Liver (tissue), 9 donors: Measurements from ENCODE around the gene TMX2. TPM values are rescaled to one million over a fixed set of nuclear protein-coding genes. Genes with fewer than 3 reads are reported as not detected.

Experiments
- DNase-seq: peaks from one replicate; pipeline ENCODE4 v3.0.0-alpha.2; 2017; ENCODE audit warnings: low spot score
- H3K27ac ChIP-seq, 2 donors: one replicate each; pipeline ENCODE4 v1.7.0; 2013; ENCODE audit warnings: inconsistent platforms in 2 of 2, low read length in 2 of 2, control low read depth in 1 of 2, low read depth in 1 of 2, mild to moderate bottlenecking in 1 of 2
- H3K27me3 ChIP-seq, 4 donors: one replicate each; pipeline versions ENCODE4 v1.6.1 to v1.7.0; 2013; ENCODE audit warnings: low read length in 3 of 4, inconsistent platforms in 1 of 4, mild to moderate bottlenecking in 1 of 4, moderate library complexity in 1 of 4; ENCODE audit not compliant: control insufficient read depth in 4 of 4, insufficient read depth in 4 of 4
- H3K36me3 ChIP-seq, 4 donors: one replicate each; pipeline versions ENCODE4 v1.6.1 to v1.7.0; 2013; ENCODE audit warnings: low read length in 3 of 4, mild to moderate bottlenecking in 3 of 4, low read depth in 1 of 4, moderate library complexity in 1 of 4; ENCODE audit not compliant: control insufficient read depth in 4 of 4, insufficient read depth in 3 of 4
- H3K4me1 ChIP-seq, 4 donors: one replicate each; pipeline versions ENCODE4 v1.6.1 to v1.7.0; 2013; ENCODE audit warnings: low read length in 3 of 4, mild to moderate bottlenecking in 3 of 4, moderate library complexity in 1 of 4; ENCODE audit not compliant: control insufficient read depth in 4 of 4, insufficient read depth in 4 of 4
- H3K4me3 ChIP-seq, 3 donors: one replicate each; pipeline versions ENCODE4 v1.6.1 to v1.7.0; 2013; ENCODE audit warnings: low read length in 3 of 3, control low read depth in 1 of 3, low read depth in 1 of 3, mild to moderate bottlenecking in 1 of 3
- H3K9ac ChIP-seq, 2 donors: one replicate each; pipeline ENCODE4 v1.7.0; 2013; ENCODE audit warnings: low read length in 2 of 2, mild to moderate bottlenecking in 2 of 2, moderate library complexity in 2 of 2, control low read depth in 1 of 2, low read depth in 1 of 2
- H3K9me3 ChIP-seq, 4 donors: one replicate each; pipeline versions ENCODE4 v1.6.1 to v1.7.0; 2013; ENCODE audit warnings: low read length in 3 of 4; ENCODE audit not compliant: control insufficient read depth in 4 of 4
- ATF3 ChIP-seq: IDR thresholded peaks from 2 replicates; pipeline ENCODE4 v1.6.1; 2016; ENCODE audit warnings: antibody characterized with exemption
- CTCF ChIP-seq: fragments of 150-350 bp; IDR thresholded peaks from 2 replicates; pipeline ENCODE4 v1.5.1; 2017; ENCODE audit warnings: improper control_type of control experiment, low read depth, low read length; ENCODE audit not compliant: missing input control
- EGR1 ChIP-seq, 2 donors: IDR thresholded peaks; 2 replicates each; pipeline ENCODE4 v1.6.1; 2016 to 2018; ENCODE audit warnings: antibody characterized with exemption in 2 of 2, low read depth in 2 of 2
- FOXA1 ChIP-seq: IDR thresholded peaks from 2 replicates; pipeline ENCODE4 v1.6.1; 2016; ENCODE audit warnings: antibody characterized with exemption
- FOXA2 ChIP-seq: IDR thresholded peaks from 2 replicates; pipeline ENCODE4 v1.6.1; 2016; ENCODE audit warnings: antibody characterized with exemption
- GABPA ChIP-seq, 2 donors: IDR thresholded peaks in 1 of 2; conservative IDR thresholded peaks in 1 of 2; 2 replicates each; pipeline ENCODE4 v1.6.1; 2016; ENCODE audit warnings: antibody characterized with exemption in 2 of 2, mild to moderate bottlenecking in 1 of 2, moderate library complexity in 1 of 2
- HNF4A ChIP-seq, 2 donors: conservative IDR thresholded peaks; 2 replicates each; pipeline ENCODE4 v1.6.1; 2016; ENCODE audit warnings: antibody characterized with exemption in 2 of 2, mild to moderate bottlenecking in 2 of 2
- HNF4G ChIP-seq: IDR thresholded peaks from 2 replicates; pipeline ENCODE4 v1.6.1; 2016; ENCODE audit warnings: antibody characterized with exemption
- JUND ChIP-seq, 2 donors: IDR thresholded peaks; 2 replicates each; pipeline ENCODE4 v1.6.1; 2016; ENCODE audit warnings: antibody characterized with exemption in 2 of 2
- MAX ChIP-seq: IDR thresholded peaks from 2 replicates; pipeline ENCODE4 v1.6.1; 2016; ENCODE audit warnings: antibody characterized with exemption
- NR2F2 ChIP-seq: IDR thresholded peaks from 2 replicates; pipeline ENCODE4 v1.6.1; 2016; ENCODE audit warnings: antibody characterized with exemption
- RAD21 ChIP-seq, 2 donors: IDR thresholded peaks; 2 replicates each; pipeline ENCODE4 v1.6.1; 2016; ENCODE audit warnings: antibody characterized with exemption in 2 of 2, mild to moderate bottlenecking in 2 of 2
- REST ChIP-seq: IDR thresholded peaks from 2 replicates; pipeline ENCODE4 v1.6.1; 2016; ENCODE audit warnings: antibody characterized with exemption, mild to moderate bottlenecking
- RXRA ChIP-seq, 2 donors: IDR thresholded peaks; 2 replicates each; pipeline ENCODE4 v1.6.1; 2017 to 2018; ENCODE audit warnings: antibody characterized with exemption in 2 of 2, mild to moderate bottlenecking in 1 of 2
- SP1 ChIP-seq: IDR thresholded peaks from 2 replicates; pipeline ENCODE4 v1.6.1; 2018; ENCODE audit warnings: antibody characterized with exemption, mild to moderate bottlenecking
- TAF1 ChIP-seq: conservative IDR thresholded peaks from 2 replicates; pipeline ENCODE4 v1.6.1; 2016; ENCODE audit warnings: antibody characterized with exemption, mild to moderate bottlenecking
- YY1 ChIP-seq: IDR thresholded peaks from 2 replicates; pipeline ENCODE4 v1.6.1; 2016; ENCODE audit warnings: antibody characterized with exemption, mild to moderate bottlenecking
- ZBTB33 ChIP-seq: IDR thresholded peaks from 2 replicates; pipeline ENCODE4 v1.6.1; 2016; ENCODE audit warnings: antibody characterized with exemption
- WGBS: extraction: QIAGEN DNeasy Blood & Tissue Kit; methylation state at CpG from one replicate; pipeline ENCODE4 v1.1.7; 2013; 5-methylcytosine and 5-hydroxymethylcytosine counted together
- polyA plus RNA-seq, 2 donors: library from polyadenylated mRNA; stranded (reverse) in 1 of 2; unstranded in 1 of 2; fragments of 200-250 nt in 1 of 2; fragments of >200 nt in 1 of 2; fragmentation: Nextera tagmentation in 1 of 2; extraction: Ambion mirVana in 1 of 2; gene quantifications; one replicate each; pipeline versions ENCODE4 v1.2.1 to v1.2.3, GENCODE V29; 2013 to 2015
- total RNA-seq, 2 donors: library from RNA; depleted of rRNA; stranded (reverse); fragments of >200 nt; gene quantifications; one replicate each; pipeline ENCODE4 v1.2.3, GENCODE V29; 2014
- donor health status: healthy.
- donor health status: healthy.
- donor health status: healthy.
- donor health status: healthy.
- donor health status: healthy.

The TMX2 gene
- total and polyA plus RNA-seq, 4 donors: 43.3 to 70.9 (median 59.1) TPM

GRCh38 chr11:57776577-57777210 is 64.3 kb downstream of the TMX2 start:
- Histone ChIP-seq H3K4me1 (peaks cover 17 to 83% (median 71%) of the 10 kb centered on the region in 4 donors), H3K9ac (no peak overlapping the region), H3K27me3 (no peaks in the 10 kb centered on the region), H3K9me3 (no peaks in the 10 kb centered on the region), H3K4me3 (no peak overlapping the region), H3K27ac (peak overlapping the region; percentile 86 to 87), H3K36me3 (no peaks in the 10 kb centered on the region)
- DNase-seq: no peak
- 58% methylated on average over 2 of the region's 2 CpGs for WGBS
- no peak for TF ChIP-seq RXRA (IDR thresholded peaks at IDR 0.05)
- no peak for TF ChIP-seq TAF1
- no peak for TF ChIP-seq HNF4A (conservative IDR thresholded peaks at IDR 0.05)
- TF ChIP-seq SP1: no peak
- no peak for TF ChIP-seq NR2F2
- no peak for TF ChIP-seq YY1
- no peak for TF ChIP-seq MAX
- no peak for TF ChIP-seq JUND (IDR thresholded peaks at IDR 0.05)
- TF ChIP-seq CTCF: no peak
- no peak for TF ChIP-seq RAD21 (IDR thresholded peaks at IDR 0.05)

- H3K9me3 ChIP-seq: no peaks in the 10 kb centered on the region
- peak overlapping the region in 2 of 3 donors; percentile 33 to 43 for H3K4me3 ChIP-seq
- no peaks in the 10 kb centered on the region for H3K36me3 ChIP-seq
- no peak for DNase-seq
- peaks cover 14 to 74% (median 64%) of the 10 kb centered on the region in 4 donors for H3K4me1 ChIP-seq
- 14% methylated on average over 3 of the region's 3 CpGs for WGBS
- TF ChIP-seq NR2F2 (no peak), MAX (peak; percentile 38), CTCF (no peak), SP1 (peak; percentile 69), TAF1 (no peak), REST (peak; percentile 15), GABPA (IDR thresholded peaks at IDR 0.05 in 1 of 2, conservative IDR thresholded peaks at IDR 0.05 in 1 of 2) (no peak), FOXA1 (no peak), ZBTB33 (no peak), HNF4G (peak; percentile 72), EGR1 (IDR thresholded peaks at IDR 0.05; ENCODE audit: low read depth in 2 of 2) (peak in 1 of 2 donors; percentile 9), RAD21 (IDR thresholded peaks at IDR 0.05) (peak in 1 of 2 donors; percentile 19), FOXA2 (no peak), HNF4A (conservative IDR thresholded peaks at IDR 0.05) (peak; percentile 87), ATF3 (no peak), JUND (IDR thresholded peaks at IDR 0.05) (peak; percentile 19 to 33), RXRA (IDR thresholded peaks at IDR 0.05) (peak in 1 of 2 donors; percentile 43), YY1 (peak; percentile 40)
- H3K27me3 ChIP-seq: no peaks in the 10 kb centered on the region
- H3K27ac ChIP-seq: peak overlapping the region; percentile 86 to 87
- peak overlapping the region in 1 of 2 donors; percentile 84 for H3K9ac ChIP-seq
Measured at GRCh38 chr11:57777969-57778317, 65.5 kb downstream of the TMX2 start.
